ENCODE data around the gene KIF1B. TPM values are rescaled to one million over a fixed set of nuclear protein-coding genes. Genes with fewer than 3 reads are reported as not detected.

Gene KIF1B
- total RNA-seq, 1 experiment from 2014 or later = 70.1 TPM

DNA sequence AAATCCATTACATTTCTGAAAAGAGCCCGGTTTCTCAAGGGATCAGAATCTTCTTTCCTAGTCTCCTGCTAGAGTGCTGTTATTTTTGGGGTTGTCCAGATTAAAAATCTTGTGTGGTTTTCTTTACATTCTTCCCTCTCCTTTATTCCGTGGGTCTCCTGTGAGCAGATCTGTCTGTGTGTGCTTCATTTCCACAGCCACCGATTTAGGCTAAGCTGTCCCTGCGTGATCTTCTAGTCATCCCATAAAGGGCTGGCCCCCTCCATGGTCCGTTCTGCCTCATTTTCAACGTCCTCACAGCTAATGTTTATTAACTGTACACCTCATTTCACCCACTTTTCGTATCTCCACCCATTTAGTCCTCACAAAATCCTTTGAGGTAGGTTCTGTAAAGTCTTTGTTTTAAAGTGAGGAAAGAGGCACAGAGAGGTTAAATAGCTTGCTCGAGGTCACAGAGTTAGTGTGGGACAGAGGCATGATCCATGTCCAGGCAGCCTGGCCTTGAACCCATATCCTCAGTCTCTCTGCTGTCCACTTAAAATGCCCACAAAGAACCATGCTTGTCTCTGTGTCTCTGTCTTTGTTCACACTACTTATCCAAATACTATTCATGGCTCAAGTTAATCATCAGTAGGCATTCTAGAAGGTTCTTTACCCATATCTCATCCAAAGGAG, 38.2 kb upstream of the KIF1B start:
- Mint-ChIP-seq H3K27me3 (ENCODE audit: low read depth) (no peaks in the 10 kb centered on the region), H3K4me1 (no peaks in the 10 kb centered on the region), H3K4me3 (no peak overlapping the region), H3K36me3 (peaks cover 54% of the 10 kb centered on the region), H3K27ac (no peak overlapping the region; the same call in 1 of the 2 replicates), H3K9me3 (peaks cover 16% of the 10 kb centered on the region)
- CTCF ChIA-PET = no interaction called here
- POLR2A ChIA-PET = no interaction called here
- DNase-seq (ENCODE audit: low spot score) (no peak), ATAC-seq (no peak)
- TF ChIP-seq ZNF416 (CRISPR knock-in tag; IDR thresholded peaks at IDR 0.05) (no peak), NFYB (CRISPR knock-in tag; conservative IDR thresholded peaks at IDR 0.05; ENCODE audit: low read depth) (no peak), KAT7 (CRISPR knock-in tag; IDR thresholded peaks at IDR 0.05; ENCODE audit: borderline replicate concordance) (no peak), AFF4 (CRISPR knock-in tag; IDR thresholded peaks at IDR 0.05; ENCODE audit: borderline replicate concordance) (no peak), SMAD4 (CRISPR knock-in tag; IDR thresholded peaks at IDR 0.05) (no peak), SMAD3 (CRISPR knock-in tag; IDR thresholded peaks at IDR 0.05; ENCODE audit: borderline replicate concordance) (no peak), GABPB1 (CRISPR knock-in tag; IDR thresholded peaks at IDR 0.05) (no peak), E2F5 (CRISPR knock-in tag; IDR thresholded peaks at IDR 0.05) (no peak), NFATC4 (CRISPR knock-in tag; IDR thresholded peaks at IDR 0.05) (no peak), JUN (CRISPR knock-in tag; IDR thresholded peaks at IDR 0.05) (no peak), OVOL2 (CRISPR knock-in tag; IDR thresholded peaks at IDR 0.05; ENCODE audit: borderline replicate concordance) (no peak), RORB (CRISPR knock-in tag; IDR thresholded peaks at IDR 0.05) (no peak), NFE2L1 (CRISPR knock-in tag; IDR thresholded peaks at IDR 0.05) (no peak)
- TF ChIP-seq, protein P1, sequence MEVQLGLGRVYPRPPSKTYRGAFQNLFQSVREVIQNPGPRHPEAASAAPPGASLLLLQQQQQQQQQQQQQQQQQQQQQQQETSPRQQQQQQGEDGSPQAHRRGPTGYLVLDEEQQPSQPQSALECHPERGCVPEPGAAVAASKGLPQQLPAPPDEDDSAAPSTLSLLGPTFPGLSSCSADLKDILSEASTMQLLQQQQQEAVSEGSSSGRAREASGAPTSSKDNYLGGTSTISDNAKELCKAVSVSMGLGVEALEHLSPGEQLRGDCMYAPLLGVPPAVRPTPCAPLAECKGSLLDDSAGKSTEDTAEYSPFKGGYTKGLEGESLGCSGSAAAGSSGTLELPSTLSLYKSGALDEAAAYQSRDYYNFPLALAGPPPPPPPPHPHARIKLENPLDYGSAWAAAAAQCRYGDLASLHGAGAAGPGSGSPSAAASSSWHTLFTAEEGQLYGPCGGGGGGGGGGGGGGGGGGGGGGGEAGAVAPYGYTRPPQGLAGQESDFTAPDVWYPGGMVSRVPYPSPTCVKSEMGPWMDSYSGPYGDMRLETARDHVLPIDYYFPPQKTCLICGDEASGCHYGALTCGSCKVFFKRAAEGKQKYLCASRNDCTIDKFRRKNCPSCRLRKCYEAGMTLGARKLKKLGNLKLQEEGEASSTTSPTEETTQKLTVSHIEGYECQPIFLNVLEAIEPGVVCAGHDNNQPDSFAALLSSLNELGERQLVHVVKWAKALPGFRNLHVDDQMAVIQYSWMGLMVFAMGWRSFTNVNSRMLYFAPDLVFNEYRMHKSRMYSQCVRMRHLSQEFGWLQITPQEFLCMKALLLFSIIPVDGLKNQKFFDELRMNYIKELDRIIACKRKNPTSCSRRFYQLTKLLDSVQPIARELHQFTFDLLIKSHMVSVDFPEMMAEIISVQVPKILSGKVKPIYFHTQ (CRISPR knock-in tag; IDR thresholded peaks at IDR 0.05) = no peak
- TF ChIP-seq, protein P2, sequence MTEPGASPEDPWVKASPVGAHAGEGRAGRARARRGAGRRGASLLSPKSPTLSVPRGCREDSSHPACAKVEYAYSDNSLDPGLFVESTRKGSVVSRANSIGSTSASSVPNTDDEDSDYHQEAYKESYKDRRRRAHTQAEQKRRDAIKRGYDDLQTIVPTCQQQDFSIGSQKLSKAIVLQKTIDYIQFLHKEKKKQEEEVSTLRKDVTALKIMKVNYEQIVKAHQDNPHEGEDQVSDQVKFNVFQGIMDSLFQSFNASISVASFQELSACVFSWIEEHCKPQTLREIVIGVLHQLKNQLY (CRISPR knock-in tag; IDR thresholded peaks at IDR 0.05) = no peak
- TF ChIP-seq, protein P3, sequence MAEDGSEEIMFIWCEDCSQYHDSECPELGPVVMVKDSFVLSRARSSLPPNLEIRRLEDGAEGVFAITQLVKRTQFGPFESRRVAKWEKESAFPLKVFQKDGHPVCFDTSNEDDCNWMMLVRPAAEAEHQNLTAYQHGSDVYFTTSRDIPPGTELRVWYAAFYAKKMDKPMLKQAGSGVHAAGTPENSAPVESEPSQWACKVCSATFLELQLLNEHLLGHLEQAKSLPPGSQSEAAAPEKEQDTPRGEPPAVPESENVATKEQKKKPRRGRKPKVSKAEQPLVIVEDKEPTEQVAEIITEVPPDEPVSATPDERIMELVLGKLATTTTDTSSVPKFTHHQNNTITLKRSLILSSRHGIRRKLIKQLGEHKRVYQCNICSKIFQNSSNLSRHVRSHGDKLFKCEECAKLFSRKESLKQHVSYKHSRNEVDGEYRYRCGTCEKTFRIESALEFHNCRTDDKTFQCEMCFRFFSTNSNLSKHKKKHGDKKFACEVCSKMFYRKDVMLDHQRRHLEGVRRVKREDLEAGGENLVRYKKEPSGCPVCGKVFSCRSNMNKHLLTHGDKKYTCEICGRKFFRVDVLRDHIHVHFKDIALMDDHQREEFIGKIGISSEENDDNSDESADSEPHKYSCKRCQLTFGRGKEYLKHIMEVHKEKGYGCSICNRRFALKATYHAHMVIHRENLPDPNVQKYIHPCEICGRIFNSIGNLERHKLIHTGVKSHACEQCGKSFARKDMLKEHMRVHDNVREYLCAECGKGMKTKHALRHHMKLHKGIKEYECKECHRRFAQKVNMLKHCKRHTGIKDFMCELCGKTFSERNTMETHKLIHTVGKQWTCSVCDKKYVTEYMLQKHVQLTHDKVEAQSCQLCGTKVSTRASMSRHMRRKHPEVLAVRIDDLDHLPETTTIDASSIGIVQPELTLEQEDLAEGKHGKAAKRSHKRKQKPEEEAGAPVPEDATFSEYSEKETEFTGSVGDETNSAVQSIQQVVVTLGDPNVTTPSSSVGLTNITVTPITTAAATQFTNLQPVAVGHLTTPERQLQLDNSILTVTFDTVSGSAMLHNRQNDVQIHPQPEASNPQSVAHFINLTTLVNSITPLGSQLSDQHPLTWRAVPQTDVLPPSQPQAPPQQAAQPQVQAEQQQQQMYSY (CRISPR knock-in tag; IDR thresholded peaks at IDR 0.05) = no peak
